MM.1S (cell line): ENCODE measurements around the gene GRIN3B.

Experiments
- DNase-seq: peaks from one replicate; pipeline ENCODE4 v3.0.0-alpha.2; 2015
- H2AFZ ChIP-seq: fragments of 300-600 bp; sonication (generic); 2 replicates; pipeline ENCODE4 v1.6.0; 2016; ENCODE audit warnings: antibody characterized with exemption, low read length
- H3F3A ChIP-seq: fragments of 300-600 bp; sonication (generic); 2 replicates; pipeline ENCODE4 v1.6.1; 2016; ENCODE audit warnings: mild to moderate bottlenecking, antibody characterized with exemption, low read length, moderate library complexity, mixed read lengths; ENCODE audit not compliant: insufficient read depth
- H3K27ac ChIP-seq: fragments of 300-600 bp; sonication (generic); 2 replicates; pipeline ENCODE4 v1.5.1; 2016; ENCODE audit warnings: mild to moderate bottlenecking, low read length
- H3K27me3 ChIP-seq: fragments of 300-600 bp; sonication (generic); replicated peaks from 2 replicates; pipeline ENCODE4 v1.6.0; 2016; ENCODE audit warnings: low read length; ENCODE audit not compliant: insufficient read depth
- H3K36me3 ChIP-seq: fragments of 300-600 bp; sonication (generic); replicated peaks from 2 replicates; pipeline ENCODE4 v1.6.1; 2016; ENCODE audit warnings: mild to moderate bottlenecking, low read length, mixed read lengths; ENCODE audit not compliant: insufficient read depth
- H3K4me1 ChIP-seq: fragments of 300-600 bp; sonication (generic); 2 replicates; pipeline ENCODE4 v1.6.1; 2016; ENCODE audit warnings: low read length, mixed read lengths
- H3K4me2 ChIP-seq: fragments of 300-600 bp; sonication (generic); 2 replicates; pipeline ENCODE4 v1.6.0; 2016; ENCODE audit warnings: low read depth, low read length
- H3K4me3 ChIP-seq: fragments of 300-600 bp; sonication (generic); 2 replicates; pipeline ENCODE4 v1.5.1; 2016; ENCODE audit warnings: low read length, mixed read lengths
- H3K79me2 ChIP-seq: fragments of 300-600 bp; sonication (generic); 2 replicates; pipeline ENCODE4 v1.6.1; 2016; ENCODE audit warnings: mixed run types, low read length, mixed read lengths
- H3K9ac ChIP-seq: fragments of 300-600 bp; sonication (generic); 2 replicates; pipeline ENCODE4 v1.6.1; 2016; ENCODE audit warnings: low read length, mixed read lengths
- H3K9me2 ChIP-seq: fragments of 300-600 bp; sonication (generic); replicated peaks from 2 replicates; pipeline ENCODE4 v1.6.1; 2016; ENCODE audit warnings: mild to moderate bottlenecking, low read length, mixed read lengths; ENCODE audit not compliant: insufficient read depth
- H3K9me3 ChIP-seq: fragments of 300-600 bp; sonication (generic); replicated peaks from 2 replicates; pipeline ENCODE4 v1.6.1; 2016; ENCODE audit warnings: mild to moderate bottlenecking, low read length, mixed read lengths; ENCODE audit not compliant: insufficient read depth
- H4K20me1 ChIP-seq: fragments of 300-600 bp; sonication (generic); 2 replicates; pipeline ENCODE4 v1.6.1; 2016; ENCODE audit warnings: mild to moderate bottlenecking, low read length, moderate library complexity, mixed read lengths; ENCODE audit not compliant: insufficient read depth
- CTCF ChIP-seq: fragments of 300-600 bp; sonication (generic); IDR thresholded peaks from 2 replicates; pipeline ENCODE4 v1.5.1; 2016; ENCODE audit warnings: antibody characterized with exemption, low read length, mixed read lengths
- EZH2 ChIP-seq: fragments of 300-600 bp; sonication (generic); optimal IDR thresholded peaks from 2 replicates; pipeline ENCODE3; 2017; ENCODE audit warnings: low read depth, mild to moderate bottlenecking, antibody characterized with exemption, low read length, mixed read lengths
- EZH2phosphoT487 ChIP-seq: fragments of 300-600 bp; sonication (generic); IDR thresholded peaks from 2 replicates; pipeline ENCODE4 v1.6.1; 2018; ENCODE audit warnings: antibody characterized with exemption, low read length

Gene GRIN3B

GRCh38 chr19:990119-990571, 10.1 kb upstream of the GRIN3B start:
- no peaks in the 10 kb centered on the region for H4K20me1 ChIP-seq
- no peak overlapping the region for H3K4me2 ChIP-seq
- no peaks in the 10 kb centered on the region for H3K9me3 ChIP-seq
- H2AFZ ChIP-seq, result no peak overlapping the region
- H3K79me2 ChIP-seq, result peaks cover 8% of the 10 kb centered on the region
- no peak for DNase-seq
- H3K4me3 ChIP-seq, result no peak overlapping the region
- no peaks in the 10 kb centered on the region for H3F3A ChIP-seq
- no peaks in the 10 kb centered on the region for H3K27me3 ChIP-seq
- H3K9me2 ChIP-seq, result no peaks in the 10 kb centered on the region
- H3K4me1 ChIP-seq, result no peaks in the 10 kb centered on the region
- TF ChIP-seq CTCF (no peak), EZH2 (no peak), EZH2phosphoT487 (no peak)
- H3K9ac ChIP-seq, result no peak overlapping the region
- H3K27ac ChIP-seq, result no peak overlapping the region
- 0 out of 2 replicates have a peak, but pooled peaks cover 5% of the 10 kb centered on the region for H3K36me3 ChIP-seq

GRCh38 chr19:990746-991145, 9.5 kb upstream of the GRIN3B start:
- Histone ChIP-seq H4K20me1 (no peaks in the 10 kb centered on the region), H3K36me3 (0 out of 2 replicates have a peak, but pooled peaks cover 5% of the 10 kb centered on the region), H3K27me3 (no peaks in the 10 kb centered on the region), H3K9me2 (no peaks in the 10 kb centered on the region), H3K9me3 (no peaks in the 10 kb centered on the region), H3K4me1 (no peaks in the 10 kb centered on the region), H3F3A (no peaks in the 10 kb centered on the region), H2AFZ (no peak overlapping the region), H3K4me3 (no peak overlapping the region), H3K79me2 (peaks cover 2% of the 10 kb centered on the region), H3K9ac (no peak overlapping the region), H3K4me2 (no peak overlapping the region), H3K27ac (no peak overlapping the region)
- no peak for DNase-seq
- TF ChIP-seq EZH2, result no peak
- no peak for TF ChIP-seq EZH2phosphoT487
- no peak for TF ChIP-seq CTCF

GRCh38 chr19:991174-991931, 8.9 kb upstream of the GRIN3B start:
- Histone ChIP-seq H3K4me1 (peaks cover 5% of the 10 kb centered on the region), H3K4me2 (no peak overlapping the region), H3F3A (0 out of 2 replicates have a peak, but pooled peaks cover 4% of the 10 kb centered on the region), H3K27me3 (no peaks in the 10 kb centered on the region), H3K27ac (no peak overlapping the region), H3K9me3 (no peaks in the 10 kb centered on the region), H3K79me2 (no peaks in the 10 kb centered on the region), H3K36me3 (0 out of 2 replicates have a peak, but pooled peaks cover 5% of the 10 kb centered on the region), H2AFZ (no peak overlapping the region), H3K9me2 (no peaks in the 10 kb centered on the region), H3K9ac (no peak overlapping the region), H4K20me1 (no peaks in the 10 kb centered on the region), H3K4me3 (no peak overlapping the region)
- DNase-seq, result no peak
- no peak for TF ChIP-seq CTCF
